Liver (tissue), 9 donors: Measurements from ENCODE around the gene SPATA32. TPM values are rescaled to one million over a fixed set of nuclear protein-coding genes. Genes with fewer than 3 reads are reported as not detected.

Experiments used
- DNase-seq: peaks from one replicate; pipeline ENCODE4 v3.0.0-alpha.2; 2017; ENCODE audit warnings: low spot score
- H3K27ac ChIP-seq, 2 donors: one replicate each; pipeline ENCODE4 v1.7.0; 2013; ENCODE audit warnings: inconsistent platforms in 2 of 2, low read length in 2 of 2, control low read depth in 1 of 2, low read depth in 1 of 2, mild to moderate bottlenecking in 1 of 2
- H3K27me3 ChIP-seq, 4 donors: one replicate each; pipeline versions ENCODE4 v1.6.1 to v1.7.0; 2013; ENCODE audit warnings: low read length in 3 of 4, inconsistent platforms in 1 of 4, mild to moderate bottlenecking in 1 of 4, moderate library complexity in 1 of 4; ENCODE audit not compliant: control insufficient read depth in 4 of 4, insufficient read depth in 4 of 4
- H3K36me3 ChIP-seq, 4 donors: one replicate each; pipeline versions ENCODE4 v1.6.1 to v1.7.0; 2013; ENCODE audit warnings: low read length in 3 of 4, mild to moderate bottlenecking in 3 of 4, low read depth in 1 of 4, moderate library complexity in 1 of 4; ENCODE audit not compliant: control insufficient read depth in 4 of 4, insufficient read depth in 3 of 4
- H3K4me1 ChIP-seq, 4 donors: one replicate each; pipeline versions ENCODE4 v1.6.1 to v1.7.0; 2013; ENCODE audit warnings: low read length in 3 of 4, mild to moderate bottlenecking in 3 of 4, moderate library complexity in 1 of 4; ENCODE audit not compliant: control insufficient read depth in 4 of 4, insufficient read depth in 4 of 4
- H3K4me3 ChIP-seq, 3 donors: one replicate each; pipeline versions ENCODE4 v1.6.1 to v1.7.0; 2013; ENCODE audit warnings: low read length in 3 of 3, control low read depth in 1 of 3, low read depth in 1 of 3, mild to moderate bottlenecking in 1 of 3
- H3K9ac ChIP-seq, 2 donors: one replicate each; pipeline ENCODE4 v1.7.0; 2013; ENCODE audit warnings: low read length in 2 of 2, mild to moderate bottlenecking in 2 of 2, moderate library complexity in 2 of 2, control low read depth in 1 of 2, low read depth in 1 of 2
- H3K9me3 ChIP-seq, 4 donors: one replicate each; pipeline versions ENCODE4 v1.6.1 to v1.7.0; 2013; ENCODE audit warnings: low read length in 3 of 4; ENCODE audit not compliant: control insufficient read depth in 4 of 4
- EGR1 ChIP-seq, 2 donors: IDR thresholded peaks; 2 replicates each; pipeline ENCODE4 v1.6.1; 2016 to 2018; ENCODE audit warnings: antibody characterized with exemption in 2 of 2, low read depth in 2 of 2
- FOXA1 ChIP-seq: IDR thresholded peaks from 2 replicates; pipeline ENCODE4 v1.6.1; 2016; ENCODE audit warnings: antibody characterized with exemption
- FOXA2 ChIP-seq: IDR thresholded peaks from 2 replicates; pipeline ENCODE4 v1.6.1; 2016; ENCODE audit warnings: antibody characterized with exemption
- GABPA ChIP-seq, 2 donors: IDR thresholded peaks in 1 of 2; conservative IDR thresholded peaks in 1 of 2; 2 replicates each; pipeline ENCODE4 v1.6.1; 2016; ENCODE audit warnings: antibody characterized with exemption in 2 of 2, mild to moderate bottlenecking in 1 of 2, moderate library complexity in 1 of 2
- HNF4A ChIP-seq, 2 donors: conservative IDR thresholded peaks; 2 replicates each; pipeline ENCODE4 v1.6.1; 2016; ENCODE audit warnings: antibody characterized with exemption in 2 of 2, mild to moderate bottlenecking in 2 of 2
- HNF4G ChIP-seq: IDR thresholded peaks from 2 replicates; pipeline ENCODE4 v1.6.1; 2016; ENCODE audit warnings: antibody characterized with exemption
- JUND ChIP-seq, 2 donors: IDR thresholded peaks; 2 replicates each; pipeline ENCODE4 v1.6.1; 2016; ENCODE audit warnings: antibody characterized with exemption in 2 of 2
- NR2F2 ChIP-seq: IDR thresholded peaks from 2 replicates; pipeline ENCODE4 v1.6.1; 2016; ENCODE audit warnings: antibody characterized with exemption
- RAD21 ChIP-seq, 2 donors: IDR thresholded peaks; 2 replicates each; pipeline ENCODE4 v1.6.1; 2016; ENCODE audit warnings: antibody characterized with exemption in 2 of 2, mild to moderate bottlenecking in 2 of 2
- RXRA ChIP-seq, 2 donors: IDR thresholded peaks; 2 replicates each; pipeline ENCODE4 v1.6.1; 2017 to 2018; ENCODE audit warnings: antibody characterized with exemption in 2 of 2, mild to moderate bottlenecking in 1 of 2
- SP1 ChIP-seq: IDR thresholded peaks from 2 replicates; pipeline ENCODE4 v1.6.1; 2018; ENCODE audit warnings: antibody characterized with exemption, mild to moderate bottlenecking
- TAF1 ChIP-seq: conservative IDR thresholded peaks from 2 replicates; pipeline ENCODE4 v1.6.1; 2016; ENCODE audit warnings: antibody characterized with exemption, mild to moderate bottlenecking
- YY1 ChIP-seq: IDR thresholded peaks from 2 replicates; pipeline ENCODE4 v1.6.1; 2016; ENCODE audit warnings: antibody characterized with exemption, mild to moderate bottlenecking
- WGBS: extraction: QIAGEN DNeasy Blood & Tissue Kit; methylation state at CpG from one replicate; pipeline ENCODE4 v1.1.7; 2013; 5-methylcytosine and 5-hydroxymethylcytosine counted together
- polyA plus RNA-seq, 2 donors: library from polyadenylated mRNA; stranded (reverse) in 1 of 2; unstranded in 1 of 2; fragments of 200-250 nt in 1 of 2; fragments of >200 nt in 1 of 2; fragmentation: Nextera tagmentation in 1 of 2; extraction: Ambion mirVana in 1 of 2; gene quantifications; one replicate each; pipeline versions ENCODE4 v1.2.1 to v1.2.3, GENCODE V29; 2013 to 2015
- total RNA-seq, 2 donors: library from RNA; depleted of rRNA; stranded (reverse); fragments of >200 nt; gene quantifications; one replicate each; pipeline ENCODE4 v1.2.3, GENCODE V29; 2014
- TF ChIP-seq, protein P1 (sequence below): IDR thresholded peaks from 2 replicates; pipeline ENCODE4 v1.6.1; 2016; ENCODE audit warnings: antibody characterized with exemption
- TF ChIP-seq, protein P2 (sequence below): IDR thresholded peaks from 2 replicates; pipeline ENCODE4 v1.6.1; 2016; ENCODE audit warnings: antibody characterized with exemption, mild to moderate bottlenecking
- TF ChIP-seq, protein P3 (sequence below): IDR thresholded peaks from 2 replicates; pipeline ENCODE4 v1.6.1; 2016; ENCODE audit warnings: antibody characterized with exemption
- TF ChIP-seq, protein P4 (sequence below): IDR thresholded peaks from 2 replicates; pipeline ENCODE4 v1.6.1; 2016; ENCODE audit warnings: antibody characterized with exemption
- TF ChIP-seq, protein P5 (sequence below): fragments of 150-350 bp; IDR thresholded peaks from 2 replicates; pipeline ENCODE4 v1.5.1; 2017; ENCODE audit warnings: improper control_type of control experiment, low read depth, low read length; ENCODE audit not compliant: missing input control
- donor health status: healthy.
- donor health status: healthy.
- donor health status: healthy.
- donor health status: healthy.
- donor health status: healthy.

The SPATA32 gene
- total and polyA plus RNA-seq, 4 donors, result not detected

DNA sequence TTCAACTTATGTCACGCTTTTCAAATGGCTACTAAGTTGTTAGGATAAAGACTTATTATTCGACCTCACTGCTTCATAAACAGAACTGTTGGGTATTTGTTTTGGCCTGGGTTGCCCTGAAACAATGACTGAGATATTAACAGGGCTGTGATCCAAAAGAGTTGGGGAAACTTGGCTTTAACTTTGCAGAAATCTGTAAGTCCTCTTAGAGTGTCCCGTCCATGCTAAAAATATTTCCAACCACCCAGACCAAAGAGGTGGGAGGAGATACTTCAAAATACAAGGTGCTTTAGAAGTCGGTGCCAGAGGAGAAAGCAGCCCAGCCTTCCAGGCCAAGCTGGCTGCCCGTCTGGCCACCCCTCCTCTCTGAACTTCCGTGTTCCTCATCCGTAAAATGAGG, 16.1 kb upstream of the SPATA32 start:
- WGBS, result 27% methylated on average over 7 of the region's 7 CpGs
- Histone ChIP-seq H3K27ac (peak overlapping the region; percentile 43 to 81), H3K9ac (no peak overlapping the region), H3K9me3 (no peaks in the 10 kb centered on the region), H3K4me3 (no peak overlapping the region), H3K4me1 (peaks cover 14 to 41% (median 29%) of the 10 kb centered on the region in 4 donors), H3K27me3 (no peaks in the 10 kb centered on the region), H3K36me3 (peaks cover 0 to 6% (median 5%) of the 10 kb centered on the region in 4 donors)
- DNase-seq, result no peak
- TF ChIP-seq, protein P1, sequence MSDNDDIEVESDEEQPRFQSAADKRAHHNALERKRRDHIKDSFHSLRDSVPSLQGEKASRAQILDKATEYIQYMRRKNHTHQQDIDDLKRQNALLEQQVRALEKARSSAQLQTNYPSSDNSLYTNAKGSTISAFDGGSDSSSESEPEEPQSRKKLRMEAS, result no peak
- TF ChIP-seq HNF4G, result no peak
- TF ChIP-seq SP1, result no peak

DNA sequence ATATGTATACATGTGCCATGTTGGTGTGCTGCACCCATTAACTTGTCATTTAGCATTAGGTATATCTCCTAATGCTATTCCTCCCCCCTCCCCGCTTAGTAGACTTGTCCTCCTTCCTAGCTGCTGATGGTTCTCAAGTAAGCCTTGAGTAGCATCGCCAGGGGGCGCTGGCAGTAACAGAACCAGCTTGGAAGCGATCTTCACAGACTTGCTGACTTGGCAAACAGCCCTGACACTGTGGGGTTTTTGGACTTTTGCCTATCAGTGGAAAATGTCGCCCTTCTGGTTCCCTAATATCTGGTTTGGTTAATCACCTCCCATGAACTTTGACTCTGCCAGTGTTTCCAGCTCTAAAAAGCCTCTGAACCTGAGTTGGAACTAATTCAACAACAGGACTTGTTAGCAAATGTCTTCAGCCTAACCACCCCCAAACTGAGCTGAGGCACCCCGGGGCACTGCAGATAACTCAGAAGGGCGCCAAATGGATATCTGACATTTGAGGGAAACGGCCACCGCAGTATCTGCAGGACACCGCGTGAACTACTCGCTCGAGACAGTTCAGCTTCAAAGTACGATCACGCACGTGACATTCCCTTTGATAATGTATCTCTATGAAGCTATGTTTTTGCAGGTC, 15.4 kb upstream of the SPATA32 start:
- WGBS, result 14% methylated on average over 16 of the region's 16 CpGs
- peaks cover 0 to 3% (median 0%) of the 10 kb centered on the region in 4 donors for H3K36me3 ChIP-seq
- peak; percentile 94 for DNase-seq
- no peaks in the 10 kb centered on the region for H3K9me3 ChIP-seq
- peak overlapping the region in 1 of 2 donors; percentile 5 for H3K9ac ChIP-seq
- peak; percentile 67 for TF ChIP-seq HNF4G
- TF ChIP-seq, protein P2, sequence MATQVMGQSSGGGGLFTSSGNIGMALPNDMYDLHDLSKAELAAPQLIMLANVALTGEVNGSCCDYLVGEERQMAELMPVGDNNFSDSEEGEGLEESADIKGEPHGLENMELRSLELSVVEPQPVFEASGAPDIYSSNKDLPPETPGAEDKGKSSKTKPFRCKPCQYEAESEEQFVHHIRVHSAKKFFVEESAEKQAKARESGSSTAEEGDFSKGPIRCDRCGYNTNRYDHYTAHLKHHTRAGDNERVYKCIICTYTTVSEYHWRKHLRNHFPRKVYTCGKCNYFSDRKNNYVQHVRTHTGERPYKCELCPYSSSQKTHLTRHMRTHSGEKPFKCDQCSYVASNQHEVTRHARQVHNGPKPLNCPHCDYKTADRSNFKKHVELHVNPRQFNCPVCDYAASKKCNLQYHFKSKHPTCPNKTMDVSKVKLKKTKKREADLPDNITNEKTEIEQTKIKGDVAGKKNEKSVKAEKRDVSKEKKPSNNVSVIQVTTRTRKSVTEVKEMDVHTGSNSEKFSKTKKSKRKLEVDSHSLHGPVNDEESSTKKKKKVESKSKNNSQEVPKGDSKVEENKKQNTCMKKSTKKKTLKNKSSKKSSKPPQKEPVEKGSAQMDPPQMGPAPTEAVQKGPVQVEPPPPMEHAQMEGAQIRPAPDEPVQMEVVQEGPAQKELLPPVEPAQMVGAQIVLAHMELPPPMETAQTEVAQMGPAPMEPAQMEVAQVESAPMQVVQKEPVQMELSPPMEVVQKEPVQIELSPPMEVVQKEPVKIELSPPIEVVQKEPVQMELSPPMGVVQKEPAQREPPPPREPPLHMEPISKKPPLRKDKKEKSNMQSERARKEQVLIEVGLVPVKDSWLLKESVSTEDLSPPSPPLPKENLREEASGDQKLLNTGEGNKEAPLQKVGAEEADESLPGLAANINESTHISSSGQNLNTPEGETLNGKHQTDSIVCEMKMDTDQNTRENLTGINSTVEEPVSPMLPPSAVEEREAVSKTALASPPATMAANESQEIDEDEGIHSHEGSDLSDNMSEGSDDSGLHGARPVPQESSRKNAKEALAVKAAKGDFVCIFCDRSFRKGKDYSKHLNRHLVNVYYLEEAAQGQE, result no peak
- no peak for TF ChIP-seq FOXA2
- TF ChIP-seq, protein P3, sequence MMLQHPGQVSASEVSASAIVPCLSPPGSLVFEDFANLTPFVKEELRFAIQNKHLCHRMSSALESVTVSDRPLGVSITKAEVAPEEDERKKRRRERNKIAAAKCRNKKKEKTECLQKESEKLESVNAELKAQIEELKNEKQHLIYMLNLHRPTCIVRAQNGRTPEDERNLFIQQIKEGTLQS, result peak; percentile 44
- TF ChIP-seq EGR1 (IDR thresholded peaks at IDR 0.05; ENCODE audit: low read depth in 2 of 2), result peak in 1 of 2 donors; percentile 52
- peak; percentile 97 to 98 for TF ChIP-seq RXRA (IDR thresholded peaks at IDR 0.05)
- TF ChIP-seq FOXA1, result no peak
- TF ChIP-seq TAF1, result no peak
- TF ChIP-seq, protein P1, result peak; percentile 43
- TF ChIP-seq HNF4A (conservative IDR thresholded peaks at IDR 0.05), result peak; percentile 89 to 94
- TF ChIP-seq JUND (IDR thresholded peaks at IDR 0.05), result peak; percentile 78 to 79
- peak; percentile 88 to 92 for TF ChIP-seq RAD21 (IDR thresholded peaks at IDR 0.05)
- no peak for TF ChIP-seq GABPA (IDR thresholded peaks at IDR 0.05 in 1 of 2, conservative IDR thresholded peaks at IDR 0.05 in 1 of 2)
- TF ChIP-seq YY1, result peak; percentile 73
- TF ChIP-seq, protein P4, sequence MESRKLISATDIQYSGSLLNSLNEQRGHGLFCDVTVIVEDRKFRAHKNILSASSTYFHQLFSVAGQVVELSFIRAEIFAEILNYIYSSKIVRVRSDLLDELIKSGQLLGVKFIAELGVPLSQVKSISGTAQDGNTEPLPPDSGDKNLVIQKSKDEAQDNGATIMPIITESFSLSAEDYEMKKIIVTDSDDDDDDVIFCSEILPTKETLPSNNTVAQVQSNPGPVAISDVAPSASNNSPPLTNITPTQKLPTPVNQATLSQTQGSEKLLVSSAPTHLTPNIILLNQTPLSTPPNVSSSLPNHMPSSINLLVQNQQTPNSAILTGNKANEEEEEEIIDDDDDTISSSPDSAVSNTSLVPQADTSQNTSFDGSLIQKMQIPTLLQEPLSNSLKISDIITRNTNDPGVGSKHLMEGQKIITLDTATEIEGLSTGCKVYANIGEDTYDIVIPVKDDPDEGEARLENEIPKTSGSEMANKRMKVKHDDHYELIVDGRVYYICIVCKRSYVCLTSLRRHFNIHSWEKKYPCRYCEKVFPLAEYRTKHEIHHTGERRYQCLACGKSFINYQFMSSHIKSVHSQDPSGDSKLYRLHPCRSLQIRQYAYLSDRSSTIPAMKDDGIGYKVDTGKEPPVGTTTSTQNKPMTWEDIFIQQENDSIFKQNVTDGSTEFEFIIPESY, result peak; percentile 57
- peak; percentile 93 for TF ChIP-seq SP1
- TF ChIP-seq, protein P5, sequence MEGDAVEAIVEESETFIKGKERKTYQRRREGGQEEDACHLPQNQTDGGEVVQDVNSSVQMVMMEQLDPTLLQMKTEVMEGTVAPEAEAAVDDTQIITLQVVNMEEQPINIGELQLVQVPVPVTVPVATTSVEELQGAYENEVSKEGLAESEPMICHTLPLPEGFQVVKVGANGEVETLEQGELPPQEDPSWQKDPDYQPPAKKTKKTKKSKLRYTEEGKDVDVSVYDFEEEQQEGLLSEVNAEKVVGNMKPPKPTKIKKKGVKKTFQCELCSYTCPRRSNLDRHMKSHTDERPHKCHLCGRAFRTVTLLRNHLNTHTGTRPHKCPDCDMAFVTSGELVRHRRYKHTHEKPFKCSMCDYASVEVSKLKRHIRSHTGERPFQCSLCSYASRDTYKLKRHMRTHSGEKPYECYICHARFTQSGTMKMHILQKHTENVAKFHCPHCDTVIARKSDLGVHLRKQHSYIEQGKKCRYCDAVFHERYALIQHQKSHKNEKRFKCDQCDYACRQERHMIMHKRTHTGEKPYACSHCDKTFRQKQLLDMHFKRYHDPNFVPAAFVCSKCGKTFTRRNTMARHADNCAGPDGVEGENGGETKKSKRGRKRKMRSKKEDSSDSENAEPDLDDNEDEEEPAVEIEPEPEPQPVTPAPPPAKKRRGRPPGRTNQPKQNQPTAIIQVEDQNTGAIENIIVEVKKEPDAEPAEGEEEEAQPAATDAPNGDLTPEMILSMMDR, result peak; percentile 75
- TF ChIP-seq NR2F2, result peak; percentile 94
- peaks cover 14 to 43% (median 31%) of the 10 kb centered on the region in 4 donors for H3K4me1 ChIP-seq
- H3K27me3 ChIP-seq, result no peaks in the 10 kb centered on the region
- peak overlapping the region; percentile 43 to 81 for H3K27ac ChIP-seq
- H3K4me3 ChIP-seq, result no peak overlapping the region
